H1 (cell line): ENCODE data around the gene TM4SF1. TPM values are rescaled to one million over a fixed set of nuclear protein-coding genes. Genes with fewer than 3 reads are reported as not detected.

ENCODE experiments used
- CTCF ChIA-PET: fragments of 300-600 bp; sonication (Branson Sonifier 250); formaldehyde crosslinking; loops from one replicate; lab custom pipeline; 2021; ENCODE audit not compliant: partially characterized antibody; lab: Charles Lee
- POLR2A ChIA-PET: fragments of 300-600 bp; sonication (Branson Sonifier 250); formaldehyde crosslinking; loops from one replicate; lab custom pipeline; 2021; ENCODE audit warnings: inconsistent platforms; ENCODE audit not compliant: partially characterized antibody; lab: Charles Lee
- DNase-seq, 2 experiments: peaks; one replicate each; pipeline versions ENCODE4 v3.0.0 to v3.0.0-alpha.2; 2010 to 2022; ENCODE audit warnings: low spot score in 2 of 2, low read depth in 1 of 2, mixed read lengths in 1 of 2
- FAIRE-seq: peaks from 2 replicates; lab custom pipeline; 2011; peaks lifted over from hg19 to GRCh38; lab: Jason Lieb, UNC
- H2AFZ ChIP-seq: 2 replicates; pipeline ENCODE4 v1.8.1; 2012; ENCODE audit warnings: low read length, inconsistent platforms
- H2AK5ac ChIP-seq: 2 replicates; pipeline ENCODE4 v1.6.1; 2013; ENCODE audit warnings: low read depth, low read length
- H2BK120ac ChIP-seq: replicated peaks from 2 replicates; pipeline ENCODE3; 2013; ENCODE audit warnings: low read depth, low read length, inconsistent platforms
- H2BK12ac ChIP-seq: 2 replicates; pipeline ENCODE4 v1.6.1; 2013; ENCODE audit warnings: low read depth, low read length
- H2BK15ac ChIP-seq: 2 replicates; pipeline ENCODE4 v1.6.1; 2013; ENCODE audit warnings: low read length
- H2BK20ac ChIP-seq: 2 replicates; pipeline ENCODE4 v1.6.1; 2013; ENCODE audit warnings: low read length
- H2BK5ac ChIP-seq: 2 replicates; pipeline ENCODE4 v1.6.1; 2013; ENCODE audit warnings: low read depth, low read length
- H3K14ac ChIP-seq: 2 replicates; pipeline ENCODE4 v1.6.1; 2013; ENCODE audit warnings: inconsistent platforms; ENCODE audit not compliant: insufficient read length
- H3K18ac ChIP-seq: 2 replicates; pipeline ENCODE4 v1.6.1; 2013; ENCODE audit warnings: low read length; ENCODE audit errors: extremely low read depth
- H3K23ac ChIP-seq: 2 replicates; pipeline ENCODE4 v1.6.1; 2013; ENCODE audit warnings: inconsistent platforms; ENCODE audit not compliant: insufficient read length
- H3K23me2 ChIP-seq: 2 replicates; pipeline ENCODE4 v1.6.1; 2013; ENCODE audit warnings: low read depth, low read length
- H3K27ac ChIP-seq: 2 replicates; pipeline ENCODE4 v1.6.1; 2011; ENCODE audit warnings: low read depth, low read length, inconsistent platforms
- H3K27me3 ChIP-seq, 4 experiments: replicated peaks in 1 of 4; 1 replicate in 1 of 4; 2 replicates in 3 of 4; pipeline versions ENCODE4 v1.6.1 to v1.8.1; 2011 to 2013; ENCODE audit warnings: low read length in 3 of 4, mild to moderate bottlenecking in 3 of 4, inconsistent platforms in 2 of 4, mixed read lengths in 2 of 4, moderate library complexity in 1 of 4; ENCODE audit not compliant: control insufficient read depth in 3 of 4, insufficient read depth in 3 of 4; ENCODE audit errors: extremely low read depth in 1 of 4
- H3K36me3 ChIP-seq, 4 experiments: 2 replicates each; pipeline versions ENCODE4 v1.6.1 to v1.8.1; 2011 to 2013; ENCODE audit warnings: mild to moderate bottlenecking in 4 of 4, low read length in 3 of 4, moderate library complexity in 2 of 4, control low read depth in 1 of 4, inconsistent platforms in 1 of 4; ENCODE audit not compliant: insufficient read depth in 4 of 4, control insufficient read depth in 2 of 4
- H3K4ac ChIP-seq: replicated peaks from 2 replicates; pipeline ENCODE3; 2013; ENCODE audit warnings: low read length, low read depth, mixed read lengths, inconsistent platforms; ENCODE audit not compliant: insufficient read length
- H3K4me1 ChIP-seq, 4 experiments: replicated peaks in 1 of 4; 1 replicate in 1 of 4; 2 replicates in 3 of 4; pipeline versions ENCODE4 v1.6.1 to v1.8.1; 2011 to 2013; ENCODE audit warnings: low read length in 3 of 4, inconsistent platforms in 2 of 4, mixed read lengths in 1 of 4; ENCODE audit not compliant: insufficient read depth in 4 of 4, control insufficient read depth in 3 of 4
- H3K4me2 ChIP-seq, 2 experiments: 2 replicates each; pipeline versions ENCODE4 v1.6.1 to v1.8.1; 2011 to 2013; ENCODE audit warnings: low read depth in 2 of 2, low read length in 2 of 2, control low read depth in 1 of 2, inconsistent platforms in 1 of 2, mild to moderate bottlenecking in 1 of 2; ENCODE audit not compliant: insufficient read depth in 1 of 2
- H3K4me3 ChIP-seq, 4 experiments: fragments of 200-600, 300-600 bp in 1 of 4; sonication (generic), shearing (Covaris generic), sonication (Bioruptor Twin) in 1 of 4; 2 replicates each; pipeline versions ENCODE4 v1.5.1 to v1.8.1; 2011 to 2016; ENCODE audit warnings: low read length in 4 of 4, low read depth in 3 of 4, control low read depth in 2 of 4, inconsistent platforms in 2 of 4, mild to moderate bottlenecking in 2 of 4, mixed read lengths in 1 of 4, moderate library complexity in 1 of 4; ENCODE audit not compliant: insufficient read depth in 2 of 4; ENCODE audit errors: extremely low read depth in 1 of 4
- H3K56ac ChIP-seq: replicated peaks from 2 replicates; pipeline ENCODE3; 2013; ENCODE audit warnings: low read depth, mild to moderate bottlenecking, mixed read lengths, low read length, inconsistent platforms; ENCODE audit not compliant: insufficient read length
- H3K79me1 ChIP-seq: 2 replicates; pipeline ENCODE4 v1.6.1; 2013; ENCODE audit warnings: low read depth, low read length, control low read depth
- H3K79me2 ChIP-seq, 2 experiments: 2 replicates each; pipeline versions ENCODE4 v1.6.1 to v1.8.1; 2012 to 2013; ENCODE audit warnings: low read length in 2 of 2, mild to moderate bottlenecking in 2 of 2, inconsistent platforms in 1 of 2; ENCODE audit not compliant: insufficient read depth in 2 of 2, control insufficient read depth in 1 of 2
- H3K9ac ChIP-seq, 4 experiments: replicated peaks in 1 of 4; 1 replicate in 1 of 4; 2 replicates in 3 of 4; pipeline versions ENCODE4 v1.6.1 to v1.8.1; 2011 to 2013; ENCODE audit warnings: low read depth in 3 of 4, low read length in 3 of 4, control low read depth in 2 of 4, mild to moderate bottlenecking in 2 of 4, moderate library complexity in 2 of 4, inconsistent platforms in 1 of 4; ENCODE audit errors: extremely low read depth in 1 of 4
- H3K9me3 ChIP-seq, 2 experiments: 2 replicates each; pipeline versions ENCODE4 v1.6.1 to v1.8.1; 2012 to 2013; ENCODE audit warnings: mild to moderate bottlenecking in 2 of 2, moderate library complexity in 2 of 2, control low read depth in 1 of 2, inconsistent platforms in 1 of 2, low read depth in 1 of 2, low read length in 1 of 2, mixed read lengths in 1 of 2; ENCODE audit not compliant: insufficient read depth in 2 of 2
- H4K20me1 ChIP-seq, 2 experiments: replicated peaks in 1 of 2; 2 replicates each; pipeline versions ENCODE3 to v1.8.1; 2011 to 2013; ENCODE audit warnings: inconsistent platforms in 2 of 2, low read length in 2 of 2, mild to moderate bottlenecking in 1 of 2; ENCODE audit not compliant: insufficient read depth in 2 of 2, control insufficient read depth in 1 of 2
- H4K5ac ChIP-seq: 2 replicates; pipeline ENCODE4 v1.6.1; 2013; ENCODE audit warnings: low read length, low read depth, mixed read lengths, inconsistent platforms; ENCODE audit not compliant: insufficient read length
- H4K8ac ChIP-seq: 2 replicates; pipeline ENCODE4 v1.8.0; 2013; ENCODE audit warnings: mild to moderate bottlenecking, moderate library complexity, low read length, inconsistent platforms; ENCODE audit not compliant: insufficient read depth; ENCODE audit errors: extremely low read depth
- H4K91ac ChIP-seq: replicated peaks from 2 replicates; pipeline ENCODE3; 2013; ENCODE audit warnings: low read length, mixed read lengths, inconsistent platforms; ENCODE audit not compliant: insufficient read length
- MAX ChIP-seq: IDR thresholded peaks from 2 replicates; pipeline ENCODE4 v1.6.1; 2012; ENCODE audit warnings: inconsistent platforms
- POU5F1 ChIP-seq: IDR thresholded peaks from 2 replicates; pipeline ENCODE4 v1.6.1; 2011; ENCODE audit warnings: low read depth, mild to moderate bottlenecking, low read length, moderate library complexity
- SP2 ChIP-seq: IDR thresholded peaks from 2 replicates; pipeline ENCODE4 v1.6.1; 2012; ENCODE audit warnings: mild to moderate bottlenecking, low read length, inconsistent platforms
- SRF ChIP-seq: IDR thresholded peaks from 2 replicates; pipeline ENCODE4 v1.6.1; 2011; ENCODE audit warnings: mild to moderate bottlenecking, low read depth, low read length, moderate library complexity
- YY1 ChIP-seq: IDR thresholded peaks from 2 replicates; pipeline ENCODE4 v1.6.1; 2011; ENCODE audit warnings: low read depth, mild to moderate bottlenecking, low read length
- WGBS, 2 experiments: shearing (Covaris generic) in 1 of 2; methylation state at CpG; one replicate each; pipeline versions ENCODE4 v1.1.6 to v1.1.7; 2013 to 2015; ENCODE audit warnings: low lambda C conversion rate in 2 of 2, mixed read lengths in 2 of 2, inconsistent platforms in 1 of 2, low coverage in 1 of 2, missing lambda C conversion rate in 1 of 2; ENCODE audit not compliant: insufficient replicate concordance in 2 of 2, insufficient coverage in 1 of 2, insufficient read length in 1 of 2; ENCODE audit errors: extremely low coverage in 1 of 2, missing lambda C conversion rate in 1 of 2; 5-methylcytosine and 5-hydroxymethylcytosine counted together
- polyA plus RNA-seq, 7 experiments: library from polyadenylated mRNA; depleted of rRNA in 3 of 7; stranded (reverse) in 5 of 7; unstranded in 2 of 7; fragments of >200 nt in 5 of 7; fragments of 200-250 nt in 2 of 7; gene quantifications; 1 replicate in 5 of 7; 2 replicates in 1 of 7; 4 replicates in 1 of 7; pipeline versions ENCODE4 v1.2.1 to v1.2.3, GENCODE V29; 2011 to 2013; ENCODE audit warnings: missing spikeins in 2 of 7, mixed read lengths in 2 of 7
- total RNA-seq: library from RNA; stranded (reverse); fragmentation: NEBNext Ultra II Directional; extraction: Animal tissue kit (Norgen Biotek cat#: 25700); gene quantifications from 2 replicates; pipeline ENCODE4 v1.2.1, GENCODE V29; 2021

Gene TM4SF1
- total and polyA plus RNA-seq, 2 of the 8 experiments (the other 6 are each of a cell fraction or from before 2014, with no cell fraction given): 0.26 to 1.3 TPM

GRCh38 chr3:149397528-149397927, 20.1 kb upstream of the TM4SF1 start:
- Histone ChIP-seq H3K9me3 (no peaks in the 10 kb centered on the region), H3K56ac (no peak overlapping the region), H3K4ac (no peak overlapping the region), H3K18ac (no peak overlapping the region), H3K27ac (no peak overlapping the region), H2AFZ (no peak overlapping the region), H2BK15ac (no peak overlapping the region), H3K36me3 (no peaks in the 10 kb centered on the region), H3K4me3 (no peak overlapping the region), H3K27me3 (no peaks in the 10 kb centered on the region), H3K4me2 (no peak overlapping the region), H4K5ac (no peak overlapping the region), H4K8ac (no peak overlapping the region), H2BK20ac (no peak overlapping the region), H2BK120ac (no peak overlapping the region), H2BK5ac (no peak overlapping the region), H4K91ac (no peak overlapping the region), H2AK5ac (no peak overlapping the region), H3K14ac (no peak overlapping the region), H3K79me2 (no peaks in the 10 kb centered on the region), H3K79me1 (no peaks in the 10 kb centered on the region), H2BK12ac (no peak overlapping the region), H3K23me2 (no peaks in the 10 kb centered on the region), H3K4me1 (no peaks in the 10 kb centered on the region), H3K9ac (no peak overlapping the region), H4K20me1 (no peaks in the 10 kb centered on the region), H3K23ac (no peak overlapping the region)
- DNase-seq: no peak
- POLR2A ChIA-PET: no interaction called here
- no peak for FAIRE-seq
- CTCF ChIA-PET: interaction anchor here (0.7 to 1.0 kb wide), 3 partner anchors 19 to 92 kb away, joined by 3 to 4 read pairs (median 3); no protein-coding TSS in a partner anchor
- WGBS, 2 experiments: 90% methylated on average over 3 of the region's 3 CpGs; no CpG with 5 or more reads in 1 of the 2 experiments
- TF ChIP-seq SRF (no peak), MAX (no peak), POU5F1 (no peak), SP2 (no peak), YY1 (no peak)
